Muscle layer of duodenum (tissue), 2 donors: ENCODE data around the gene GALNT11.

ENCODE experiments used
- H3K27ac ChIP-seq: one replicate; pipeline ENCODE4 v1.7.0; 2013; ENCODE audit warnings: mild to moderate bottlenecking, low read length
- H3K27me3 ChIP-seq: one replicate; pipeline ENCODE4 v1.7.0; 2013; ENCODE audit warnings: low read depth, mild to moderate bottlenecking, control low read depth, low read length
- H3K36me3 ChIP-seq, 2 donors: one replicate each; pipeline ENCODE4 v1.7.0; 2013; ENCODE audit warnings: low read length in 2 of 2, control low read depth in 1 of 2, mild to moderate bottlenecking in 1 of 2; ENCODE audit not compliant: insufficient read depth in 2 of 2, control insufficient read depth in 1 of 2
- H3K4me1 ChIP-seq, 2 donors: one replicate each; pipeline ENCODE4 v1.7.0; 2013; ENCODE audit warnings: low read length in 2 of 2, mild to moderate bottlenecking in 2 of 2, control low read depth in 1 of 2, moderate library complexity in 1 of 2; ENCODE audit not compliant: insufficient read depth in 2 of 2, control insufficient read depth in 1 of 2
- H3K4me3 ChIP-seq, 2 donors: one replicate each; pipeline ENCODE4 v1.7.0; 2013; ENCODE audit warnings: low read length in 2 of 2, low read depth in 1 of 2, mild to moderate bottlenecking in 1 of 2
- H3K9me3 ChIP-seq, 2 donors: one replicate each; pipeline ENCODE4 v1.7.0; 2013; ENCODE audit warnings: low read length in 2 of 2, control low read depth in 1 of 2, mild to moderate bottlenecking in 1 of 2; ENCODE audit not compliant: control insufficient read depth in 1 of 2
- donor health status: healthy.

Gene GALNT11

DNA sequence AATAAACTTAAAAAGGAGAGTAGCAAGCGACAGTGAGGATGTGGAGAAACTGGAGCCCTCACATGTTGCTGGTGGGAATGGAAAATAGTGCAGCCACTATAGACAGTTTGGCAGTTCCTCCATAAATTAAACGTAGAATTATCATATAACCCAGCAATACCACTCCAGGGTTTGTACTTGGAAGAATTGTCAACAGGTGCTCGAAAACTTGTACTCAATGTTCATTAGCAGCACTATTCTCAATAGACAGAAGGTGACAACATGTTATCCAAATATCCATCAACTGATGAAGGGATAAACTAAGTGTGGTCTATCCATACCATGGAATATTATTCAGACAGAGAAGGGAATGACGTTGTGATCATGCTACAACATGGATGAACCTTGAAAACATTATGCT lies 71.9 kb downstream of the GALNT11 start:
- Histone ChIP-seq H3K4me3 (no peak overlapping the region), H3K36me3 (peaks cover 2 to 19% of the 10 kb centered on the region in 2 donors), H3K27me3 (no peaks in the 10 kb centered on the region), H3K9me3 (no peaks in the 10 kb centered on the region), H3K27ac (no peak overlapping the region), H3K4me1 (no peaks in the 10 kb centered on the region)

DNA sequence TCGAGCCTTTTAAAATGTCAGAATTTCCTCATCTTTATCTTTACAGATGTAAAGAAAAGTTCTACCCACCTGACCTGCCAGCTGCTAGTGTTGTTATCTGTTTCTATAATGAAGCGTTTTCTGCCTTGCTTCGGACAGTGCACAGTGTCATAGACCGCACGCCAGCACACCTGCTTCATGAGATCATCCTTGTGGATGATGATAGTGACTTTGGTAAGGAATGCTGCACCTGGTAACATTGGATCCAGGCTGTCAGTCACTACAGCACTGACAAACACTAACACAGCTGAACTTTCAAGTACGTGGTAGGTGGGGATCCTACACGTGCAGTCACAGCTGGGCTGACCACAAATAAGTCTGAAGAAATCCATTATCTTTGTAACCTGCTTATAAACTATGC lies 77.6 kb downstream of the GALNT11 start:
- Histone ChIP-seq H3K27me3 (no peaks in the 10 kb centered on the region), H3K4me3 (no peak overlapping the region), H3K9me3 (no peaks in the 10 kb centered on the region), H3K4me1 (no peaks in the 10 kb centered on the region), H3K36me3 (peaks cover 15 to 38% of the 10 kb centered on the region in 2 donors), H3K27ac (no peak overlapping the region)

DNA sequence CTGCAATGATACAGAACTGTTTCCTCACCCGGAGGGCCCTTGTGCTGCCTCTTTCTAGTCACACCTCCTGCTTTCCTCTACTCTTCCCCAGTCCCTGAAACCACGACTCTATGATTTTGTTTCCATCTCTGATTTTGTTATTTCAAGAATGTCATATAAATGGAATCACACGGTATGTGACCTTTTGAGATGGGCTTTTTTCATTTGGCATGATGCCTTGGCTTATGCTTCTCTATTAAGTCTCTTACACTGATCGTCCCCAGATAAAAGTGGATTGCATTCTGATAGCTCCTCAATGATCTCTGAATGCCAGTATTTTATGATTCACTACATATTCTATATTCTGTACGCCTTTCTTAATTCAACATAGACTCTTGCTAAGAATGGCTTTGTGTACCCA lies 78.2 kb downstream of the GALNT11 start:
- peaks cover 21 to 42% of the 10 kb centered on the region in 2 donors for H3K36me3 ChIP-seq
- no peaks in the 10 kb centered on the region for H3K9me3 ChIP-seq
- H3K27me3 ChIP-seq = no peaks in the 10 kb centered on the region
- no peaks in the 10 kb centered on the region for H3K4me1 ChIP-seq
- H3K27ac ChIP-seq = no peak overlapping the region
- no peak overlapping the region for H3K4me3 ChIP-seq

DNA sequence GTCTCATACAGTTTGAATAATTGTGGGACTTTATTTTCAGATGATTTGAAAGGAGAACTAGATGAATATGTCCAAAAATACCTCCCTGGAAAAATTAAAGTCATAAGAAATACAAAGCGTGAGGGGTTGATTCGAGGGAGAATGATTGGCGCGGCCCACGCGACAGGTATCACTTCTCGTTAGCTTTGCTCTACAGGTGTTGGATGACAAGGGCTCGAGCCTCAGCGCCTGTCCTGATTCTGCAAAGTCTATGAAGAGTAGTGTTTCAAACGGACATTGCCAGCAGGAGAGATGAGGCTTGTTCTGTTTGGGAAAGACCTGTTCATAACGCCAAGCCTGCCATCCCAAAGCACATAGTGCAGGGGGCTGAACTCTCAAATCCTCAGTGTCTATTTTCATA lies 79.7 kb downstream of the GALNT11 start:
- Histone ChIP-seq H3K27ac (no peak overlapping the region), H3K9me3 (no peaks in the 10 kb centered on the region), H3K4me3 (no peak overlapping the region), H3K27me3 (no peaks in the 10 kb centered on the region), H3K4me1 (no peaks in the 10 kb centered on the region), H3K36me3 (peaks cover 26 to 42% of the 10 kb centered on the region in 2 donors)

DNA sequence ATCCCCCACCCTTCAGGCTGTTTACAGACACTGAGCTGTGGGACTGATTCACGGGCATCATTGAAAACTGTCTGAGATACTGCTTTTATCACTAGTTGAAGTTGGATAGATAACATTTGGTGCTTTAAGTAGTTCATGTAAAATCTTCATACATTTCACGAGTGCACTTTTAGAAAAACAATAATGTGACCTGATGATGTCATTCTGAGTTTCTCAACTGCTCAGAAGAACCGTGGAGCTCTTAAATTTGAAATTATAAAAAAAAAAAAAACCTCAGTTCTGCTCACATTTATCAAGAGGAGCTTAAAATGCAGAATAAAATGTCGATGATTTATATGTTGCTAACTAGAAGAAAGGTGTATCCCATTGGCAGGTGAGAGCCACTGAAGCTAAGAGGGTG lies 81.5 kb downstream of the GALNT11 start:
- Histone ChIP-seq H3K4me1 (no peaks in the 10 kb centered on the region), H3K4me3 (no peak overlapping the region), H3K9me3 (no peaks in the 10 kb centered on the region), H3K27ac (no peak overlapping the region), H3K27me3 (no peaks in the 10 kb centered on the region), H3K36me3 (peaks cover 26 to 38% of the 10 kb centered on the region in 2 donors)

DNA sequence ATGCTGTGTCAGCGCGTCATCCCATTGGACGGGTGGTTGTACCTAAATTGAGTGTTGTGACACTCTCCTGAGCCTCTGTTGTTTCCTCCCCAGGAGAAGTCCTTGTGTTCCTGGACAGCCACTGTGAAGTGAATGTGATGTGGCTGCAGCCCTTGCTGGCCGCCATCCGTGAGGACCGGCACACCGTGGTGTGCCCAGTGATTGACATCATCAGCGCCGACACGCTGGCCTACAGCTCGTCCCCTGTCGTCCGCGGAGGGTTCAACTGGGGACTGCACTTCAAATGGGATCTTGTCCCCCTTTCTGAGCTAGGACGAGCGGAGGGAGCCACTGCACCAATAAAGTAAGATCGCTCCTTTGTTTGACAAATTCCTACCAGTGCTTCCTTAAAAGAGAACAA lies 82.5 kb downstream of the GALNT11 start:
- Histone ChIP-seq H3K9me3 (no peaks in the 10 kb centered on the region), H3K27me3 (no peaks in the 10 kb centered on the region), H3K4me1 (no peaks in the 10 kb centered on the region), H3K27ac (no peak overlapping the region), H3K36me3 (peaks cover 26 to 38% of the 10 kb centered on the region in 2 donors), H3K4me3 (no peak overlapping the region)

DNA sequence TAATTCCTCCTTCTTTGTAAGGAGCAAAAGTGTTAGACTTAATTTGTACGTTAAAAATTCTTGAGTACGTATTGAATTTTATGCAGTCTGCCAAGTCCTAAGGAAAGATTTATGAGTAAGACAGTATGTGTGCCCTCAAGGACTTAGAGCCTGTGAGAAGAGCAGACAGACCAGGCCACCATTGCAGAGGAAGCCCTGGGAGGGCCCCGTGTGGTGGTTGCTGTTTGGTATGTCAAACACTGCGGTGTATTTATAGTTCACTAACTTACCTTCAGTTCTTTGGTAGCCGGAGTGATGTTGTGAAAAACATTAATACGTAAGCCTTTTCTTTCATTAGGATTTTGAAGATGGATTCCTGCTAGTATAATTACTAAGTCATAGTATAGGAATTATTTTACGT lies 82.9 kb downstream of the GALNT11 start:
- no peaks in the 10 kb centered on the region for H3K4me1 ChIP-seq
- H3K27me3 ChIP-seq = no peaks in the 10 kb centered on the region
- H3K9me3 ChIP-seq = no peaks in the 10 kb centered on the region
- H3K4me3 ChIP-seq = no peak overlapping the region
- peaks cover 22 to 38% of the 10 kb centered on the region in 2 donors for H3K36me3 ChIP-seq
- H3K27ac ChIP-seq = no peak overlapping the region

DNA sequence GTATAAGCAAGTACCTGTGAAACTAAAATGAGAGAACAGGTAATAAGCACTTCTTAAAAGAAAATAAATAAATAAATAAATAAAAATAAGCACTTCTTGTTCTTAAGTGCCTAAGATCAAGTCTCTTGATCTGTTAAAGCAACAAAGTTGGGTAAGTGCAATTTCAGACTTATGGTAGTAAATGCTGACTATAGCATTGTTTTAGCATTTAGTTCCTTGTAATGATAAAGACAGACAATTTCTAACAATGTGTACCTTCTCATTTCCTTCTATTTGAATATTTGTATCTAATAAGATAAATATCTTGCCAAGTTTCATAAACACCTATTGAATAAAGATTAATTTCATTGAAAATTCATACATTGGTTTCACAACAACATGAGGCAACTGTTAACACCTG lies 87.4 kb downstream of the GALNT11 start:
- Histone ChIP-seq H3K36me3 (peaks cover 26 to 49% of the 10 kb centered on the region in 2 donors), H3K9me3 (no peaks in the 10 kb centered on the region)

DNA sequence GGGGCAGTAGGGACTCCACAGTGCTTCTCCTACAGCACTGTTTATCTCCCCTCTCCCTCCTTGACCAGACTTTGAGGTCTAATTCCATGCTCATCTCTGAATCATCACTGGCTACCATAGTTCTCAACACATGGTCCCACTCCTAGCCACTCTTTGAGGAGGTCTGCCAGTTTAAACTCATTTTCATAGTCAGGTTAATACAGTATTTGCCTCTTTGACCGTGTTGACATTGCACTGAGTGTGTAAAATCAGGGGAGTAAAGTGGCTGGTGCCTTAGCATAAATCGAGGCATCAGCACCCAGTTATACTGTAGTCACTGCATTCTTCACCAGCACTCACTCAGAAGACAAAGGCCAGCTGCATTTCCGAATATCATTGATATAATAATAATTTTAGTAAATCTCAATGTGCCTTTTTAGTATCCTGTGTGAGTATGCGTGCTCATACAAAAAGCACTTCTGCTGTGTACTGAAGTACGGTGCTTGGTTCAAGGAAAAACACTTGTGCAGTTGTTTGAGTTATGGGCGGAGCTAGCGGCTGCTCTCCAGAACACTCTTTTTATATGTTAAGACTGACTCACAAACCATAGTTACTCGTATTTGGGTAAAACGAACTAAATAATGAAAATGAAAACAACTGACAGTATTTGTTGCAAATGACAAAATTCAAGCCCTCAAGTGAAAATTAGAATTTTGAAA lies 89.7 kb downstream of the GALNT11 start:
- no peaks in the 10 kb centered on the region for H3K4me1 ChIP-seq
- no peaks in the 10 kb centered on the region for H3K27me3 ChIP-seq
- H3K4me3 ChIP-seq = no peak overlapping the region
- H3K9me3 ChIP-seq = no peaks in the 10 kb centered on the region
- peaks cover 34 to 64% of the 10 kb centered on the region in 2 donors for H3K36me3 ChIP-seq
- H3K27ac ChIP-seq = no peak overlapping the region

More for the DNA sequence above, 87.4 kb downstream of the GALNT11 start:
- Histone ChIP-seq H3K4me1 (no peaks in the 10 kb centered on the region), H3K27ac (no peak overlapping the region), H3K27me3 (no peaks in the 10 kb centered on the region), H3K4me3 (no peak overlapping the region)

DNA sequence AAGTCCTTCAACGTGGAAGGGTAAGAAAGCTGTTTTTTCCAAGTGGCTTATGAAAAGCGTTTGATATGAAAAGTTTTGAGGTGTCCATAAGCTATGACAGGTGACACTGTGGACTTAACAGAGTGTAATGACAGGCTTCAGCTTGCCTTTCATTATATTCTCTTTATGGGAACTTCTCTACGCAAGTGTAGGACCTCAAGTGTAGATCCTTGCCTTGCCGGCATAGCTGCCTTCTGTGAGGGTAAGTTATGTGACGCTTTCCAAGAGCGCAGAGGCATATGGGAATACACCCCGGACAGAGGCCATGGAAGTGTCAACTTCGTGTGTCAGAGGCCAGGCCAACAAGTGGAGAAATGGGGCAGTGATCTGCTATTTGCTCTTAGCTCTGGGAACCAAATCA lies 91.9 kb downstream of the GALNT11 start:
- no peaks in the 10 kb centered on the region for H3K27me3 ChIP-seq
- H3K9me3 ChIP-seq = no peaks in the 10 kb centered on the region
- H3K27ac ChIP-seq = no peak overlapping the region
- no peaks in the 10 kb centered on the region for H3K4me1 ChIP-seq
- H3K4me3 ChIP-seq = no peak overlapping the region
- H3K36me3 ChIP-seq = peaks cover 48 to 75% of the 10 kb centered on the region in 2 donors

DNA sequence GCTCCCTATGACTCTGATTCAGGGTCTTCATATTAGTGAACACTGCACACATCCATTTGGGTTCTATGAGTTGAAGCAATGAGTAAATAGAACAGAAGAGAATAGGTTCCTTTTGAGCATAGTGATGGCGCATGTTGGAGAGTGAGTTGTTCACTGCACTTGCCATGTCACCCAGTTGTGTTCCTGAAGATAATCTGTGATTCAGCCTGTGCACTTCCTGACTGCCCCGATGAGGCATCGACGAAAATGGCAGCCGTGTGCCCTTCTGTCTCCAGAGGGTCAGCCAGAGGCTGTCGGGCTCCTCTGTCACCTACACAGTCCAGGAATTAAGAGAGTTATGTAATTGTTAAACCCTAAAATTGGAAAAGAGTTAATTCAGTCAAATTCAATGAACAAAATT lies 94.7 kb downstream of the GALNT11 start:
- no peak overlapping the region for H3K27ac ChIP-seq
- peaks cover 0 to 5% of the 10 kb centered on the region in 2 donors for H3K9me3 ChIP-seq
- H3K4me1 ChIP-seq = no peaks in the 10 kb centered on the region
- H3K36me3 ChIP-seq = peaks cover 58 to 77% of the 10 kb centered on the region in 2 donors
- no peak overlapping the region for H3K4me3 ChIP-seq
- no peaks in the 10 kb centered on the region for H3K27me3 ChIP-seq

DNA sequence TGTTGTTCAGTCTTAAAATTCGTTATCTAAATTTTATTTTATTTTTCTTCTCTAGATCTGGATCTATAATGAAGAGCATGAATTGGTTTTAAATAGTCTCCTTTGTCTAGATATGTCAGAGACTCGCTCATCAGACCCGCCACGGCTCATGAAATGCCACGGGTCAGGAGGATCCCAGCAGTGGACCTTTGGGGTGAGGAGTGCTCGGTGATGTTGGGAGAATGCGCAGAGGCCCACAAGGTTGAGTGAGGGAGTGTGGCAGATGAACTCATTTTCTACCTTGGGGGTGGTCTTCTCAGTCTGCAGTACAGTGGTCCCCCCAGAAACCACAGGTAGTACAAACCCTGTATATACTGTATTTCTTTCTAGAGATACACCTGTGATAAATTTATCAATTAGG lies 95.3 kb downstream of the GALNT11 start:
- no peak overlapping the region for H3K27ac ChIP-seq
- H3K4me3 ChIP-seq = no peak overlapping the region
- H3K9me3 ChIP-seq = peaks cover 0 to 5% of the 10 kb centered on the region in 2 donors
- peaks cover 58 to 76% of the 10 kb centered on the region in 2 donors for H3K36me3 ChIP-seq
- no peaks in the 10 kb centered on the region for H3K4me1 ChIP-seq
- H3K27me3 ChIP-seq = no peaks in the 10 kb centered on the region
